Measurements from ENCODE around the gene TOMM70. TPM values are rescaled to one million over a fixed set of nuclear protein-coding genes. Genes with fewer than 3 reads are reported as not detected.
"Not testable (repeated sequence)": the region's sequence is repeated elsewhere in the genome, so short reads cannot be mapped to it uniquely, and the experiment has no call there.

The TOMM70 gene
- total RNA-seq = 36.3 and 38.0 TPM in 2 replicates
- long read RNA-seq, full-length matches to known transcripts = 2 of 38 reads
- long read RNA-seq, partial matches to known transcripts = 26 of 38 reads
- long read RNA-seq, other reads (novel, unspliced or antisense) = 10 of 38 reads

DNA sequence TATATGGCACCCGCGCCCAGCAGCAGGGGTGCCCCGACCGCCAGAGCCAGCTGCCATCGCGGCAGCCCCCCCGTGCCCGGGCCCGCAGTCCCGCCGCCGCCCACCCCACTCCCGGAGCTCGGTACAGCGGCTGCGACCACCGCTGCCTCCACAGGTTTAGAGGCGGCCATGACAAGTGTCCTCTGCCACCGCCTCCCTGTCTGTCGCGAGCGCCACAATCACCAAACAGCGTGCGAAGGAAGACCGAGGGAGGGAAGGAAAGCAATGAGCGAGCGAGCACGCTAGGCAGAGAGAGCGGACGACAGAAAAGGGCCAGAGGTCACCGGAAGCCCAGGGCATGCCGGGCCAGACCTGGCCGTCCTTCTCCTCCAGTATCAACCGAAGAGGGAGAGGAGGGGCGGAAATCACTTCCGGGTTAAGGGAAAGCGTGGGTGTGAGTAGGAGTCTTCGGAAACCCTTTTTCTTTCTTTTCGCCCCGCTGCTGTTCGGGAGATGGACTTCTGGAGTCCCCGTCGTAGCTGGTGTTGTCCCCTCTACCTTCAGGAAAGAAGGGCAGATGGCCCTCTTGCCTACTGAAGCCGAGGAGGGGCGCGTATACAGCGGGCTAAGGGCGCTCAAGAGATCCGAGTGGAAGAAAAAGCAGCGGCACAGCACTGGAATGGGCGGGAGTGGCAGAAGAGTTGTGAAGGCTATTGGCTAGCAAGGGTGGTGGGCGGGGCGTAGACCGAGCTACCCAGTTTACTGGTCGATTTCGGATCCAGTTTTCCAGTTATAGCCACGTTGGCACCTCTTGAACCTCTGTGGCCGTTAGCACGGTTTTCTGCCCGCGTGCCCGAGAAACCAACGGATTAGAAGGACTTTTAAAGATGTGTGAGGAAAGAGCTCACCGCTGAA is at the start of gene TOMM70, which contains the start of gene LNP1:
TSS of gene TOMM70 (minus strand) at position 310 of the 894 bp plus-strand sequence. CDS start at position 170, 140 bp downstream.
TSS of gene LNP1 (plus strand) at position 760 of the 894 bp plus-strand sequence. CDS start 28,191 bp downstream, outside the sequence.
- Mint-ChIP-seq H3K27me3 (ENCODE audit: unreplicated experiment) (no peaks in the 10 kb centered on the region), H3K27ac (ENCODE audit: unreplicated experiment) (peak within 1 kb of the TSS; percentile 99), H3K4me1 (ENCODE audit: unreplicated experiment) (peaks cover 53% of the 10 kb centered on the region), H3K36me3 (ENCODE audit: unreplicated experiment) (peaks cover 3% of the 10 kb centered on the region), H3K9me3 (ENCODE audit: unreplicated experiment) (peaks cover 3% of the 10 kb centered on the region), H3K4me3 (ENCODE audit: unreplicated experiment) (peak within 1 kb of the TSS; percentile 98)
- peak; percentile 97 for DNase-seq (ENCODE audit: extremely low spot score, unreplicated experiment)
- TF ChIP-seq, protein P1, sequence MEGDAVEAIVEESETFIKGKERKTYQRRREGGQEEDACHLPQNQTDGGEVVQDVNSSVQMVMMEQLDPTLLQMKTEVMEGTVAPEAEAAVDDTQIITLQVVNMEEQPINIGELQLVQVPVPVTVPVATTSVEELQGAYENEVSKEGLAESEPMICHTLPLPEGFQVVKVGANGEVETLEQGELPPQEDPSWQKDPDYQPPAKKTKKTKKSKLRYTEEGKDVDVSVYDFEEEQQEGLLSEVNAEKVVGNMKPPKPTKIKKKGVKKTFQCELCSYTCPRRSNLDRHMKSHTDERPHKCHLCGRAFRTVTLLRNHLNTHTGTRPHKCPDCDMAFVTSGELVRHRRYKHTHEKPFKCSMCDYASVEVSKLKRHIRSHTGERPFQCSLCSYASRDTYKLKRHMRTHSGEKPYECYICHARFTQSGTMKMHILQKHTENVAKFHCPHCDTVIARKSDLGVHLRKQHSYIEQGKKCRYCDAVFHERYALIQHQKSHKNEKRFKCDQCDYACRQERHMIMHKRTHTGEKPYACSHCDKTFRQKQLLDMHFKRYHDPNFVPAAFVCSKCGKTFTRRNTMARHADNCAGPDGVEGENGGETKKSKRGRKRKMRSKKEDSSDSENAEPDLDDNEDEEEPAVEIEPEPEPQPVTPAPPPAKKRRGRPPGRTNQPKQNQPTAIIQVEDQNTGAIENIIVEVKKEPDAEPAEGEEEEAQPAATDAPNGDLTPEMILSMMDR (IDR thresholded peaks at IDR 0.05) = no peak

DNA sequence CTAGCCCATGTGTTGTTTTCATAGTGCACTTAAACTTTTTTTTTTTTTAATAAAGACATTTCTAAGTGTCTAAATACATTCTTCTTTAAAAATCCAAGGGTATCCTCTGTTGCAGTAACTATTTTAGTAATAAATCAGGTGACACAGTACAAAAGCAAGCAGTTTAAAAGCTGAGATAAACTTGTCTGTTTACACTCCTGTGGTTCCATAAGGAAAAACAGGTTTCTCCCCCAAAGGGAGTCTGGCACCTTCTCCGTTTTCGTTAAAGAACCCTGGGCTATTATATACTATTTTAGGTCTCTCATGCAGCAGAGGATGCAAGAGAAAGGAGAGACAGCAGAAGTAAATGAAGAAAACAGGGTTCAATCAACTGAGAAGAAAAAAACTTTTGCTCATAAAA is 48.3 kb upstream of the TOMM70 start:
- Mint-ChIP-seq H3K4me3 (ENCODE audit: unreplicated experiment) (no peak overlapping the region), H3K9me3 (ENCODE audit: unreplicated experiment) (peaks cover 3% of the 10 kb centered on the region), H3K27ac (ENCODE audit: unreplicated experiment) (no peak overlapping the region), H3K27me3 (ENCODE audit: unreplicated experiment) (no peaks in the 10 kb centered on the region), H3K36me3 (ENCODE audit: unreplicated experiment) (peaks cover 4% of the 10 kb centered on the region), H3K4me1 (ENCODE audit: unreplicated experiment) (no peaks in the 10 kb centered on the region)
- peak; percentile 0 for DNase-seq (ENCODE audit: extremely low spot score, unreplicated experiment)
- TF ChIP-seq, protein P1 (IDR thresholded peaks at IDR 0.05) = no peak

DNA sequence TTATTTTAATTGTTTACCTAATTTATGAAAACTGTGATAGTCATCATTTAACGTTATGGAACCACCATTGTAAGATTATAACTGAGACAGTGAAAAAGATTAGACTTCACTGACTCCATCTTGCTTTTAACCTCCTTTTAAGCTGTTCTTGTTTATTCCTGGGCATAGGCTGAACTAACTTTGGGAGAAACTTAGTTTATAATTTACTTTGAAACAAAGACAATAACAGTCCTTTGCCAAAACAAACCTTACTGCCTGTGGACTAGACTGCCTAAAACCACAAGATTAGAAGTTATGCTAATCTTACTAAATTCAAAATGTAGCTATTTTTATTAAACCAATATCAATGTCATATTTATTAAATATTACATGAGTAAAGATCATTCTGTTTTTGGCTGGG is 47.2 kb upstream of the TOMM70 start:
- Mint-ChIP-seq H3K36me3 (ENCODE audit: unreplicated experiment) (peaks cover 4% of the 10 kb centered on the region), H3K27ac (ENCODE audit: unreplicated experiment) (no peak overlapping the region), H3K4me3 (ENCODE audit: unreplicated experiment) (no peak overlapping the region), H3K4me1 (ENCODE audit: unreplicated experiment) (no peaks in the 10 kb centered on the region), H3K27me3 (ENCODE audit: unreplicated experiment) (no peaks in the 10 kb centered on the region), H3K9me3 (ENCODE audit: unreplicated experiment) (peaks cover 3% of the 10 kb centered on the region)
- DNase-seq (ENCODE audit: extremely low spot score, unreplicated experiment) = no peak
- TF ChIP-seq, protein P1 (IDR thresholded peaks at IDR 0.05) = no peak

DNA sequence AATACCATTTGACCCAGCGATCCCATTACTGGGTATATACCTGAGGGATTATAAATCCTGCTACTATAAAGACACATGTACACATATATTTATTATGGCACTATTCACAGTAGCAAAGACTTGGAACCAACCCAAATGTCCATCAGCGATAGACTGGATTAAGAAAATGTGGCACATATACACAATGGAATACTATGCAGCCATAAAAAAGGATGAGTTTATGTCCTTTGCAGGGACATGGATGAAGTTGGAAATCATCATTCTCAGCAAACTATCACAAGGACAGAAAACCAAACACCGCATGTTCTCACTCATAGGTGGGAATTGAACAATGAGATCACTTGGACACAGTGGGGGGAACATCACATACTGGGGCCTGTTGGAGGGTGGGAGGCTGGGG is 46.2 kb upstream of the TOMM70 start:
- H3K27ac Mint-ChIP-seq (ENCODE audit: unreplicated experiment); H3K4me3 Mint-ChIP-seq (ENCODE audit: unreplicated experiment); H3K4me1 Mint-ChIP-seq (ENCODE audit: unreplicated experiment); H3K9me3 Mint-ChIP-seq (ENCODE audit: unreplicated experiment); H3K27me3 Mint-ChIP-seq (ENCODE audit: unreplicated experiment); H3K36me3 Mint-ChIP-seq (ENCODE audit: unreplicated experiment); DNase-seq (ENCODE audit: extremely low spot score, unreplicated experiment): not testable (repeated sequence)

DNA sequence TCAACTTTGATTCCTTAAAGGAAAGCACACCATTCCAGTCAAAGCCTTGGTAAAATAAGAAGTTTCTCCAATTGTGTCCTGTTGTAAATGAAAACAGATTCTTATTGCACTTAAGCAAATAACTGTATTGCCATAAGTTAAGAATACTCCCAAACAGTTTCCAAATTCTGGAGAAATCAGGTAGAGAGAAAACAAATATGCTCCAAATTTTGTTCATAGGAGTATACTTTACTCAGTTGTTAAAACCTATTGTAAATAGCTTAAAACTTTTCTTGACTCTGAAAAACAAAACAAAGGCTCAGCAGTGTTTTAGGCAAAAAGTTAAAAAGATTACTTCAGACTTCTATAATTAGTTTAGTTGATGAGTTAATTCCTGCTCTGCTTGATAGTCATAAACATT is 42.8 kb upstream of the TOMM70 start:
- Mint-ChIP-seq H3K36me3 (ENCODE audit: unreplicated experiment) (peaks cover 4% of the 10 kb centered on the region), H3K27ac (ENCODE audit: unreplicated experiment) (no peak overlapping the region), H3K4me3 (ENCODE audit: unreplicated experiment) (no peak overlapping the region), H3K4me1 (ENCODE audit: unreplicated experiment) (no peaks in the 10 kb centered on the region), H3K9me3 (ENCODE audit: unreplicated experiment) (peaks cover 3% of the 10 kb centered on the region), H3K27me3 (ENCODE audit: unreplicated experiment) (no peaks in the 10 kb centered on the region)
- TF ChIP-seq, protein P1 (IDR thresholded peaks at IDR 0.05) = no peak
- DNase-seq (ENCODE audit: extremely low spot score, unreplicated experiment) = no peak

All from osteocyte (in vitro differentiated cells).